Head of caudate nucleus (tissue), 42 donors: ENCODE results near the gene IVD.

Source experiments
- DNase-seq, 42 donors: peaks; one replicate each; pipeline versions ENCODE4 v3.0.0 to v3.0.0-alpha.2; 2020 to 2021; ENCODE audit warnings: mixed read lengths in 7 of 42
- intact Hi-C: fragments of 100-400 bp; cut with DNase I; formaldehyde crosslinking; loops from one replicate; pipeline ENCODE4 v1.15.0; 2022

Gene IVD

GRCh38 chr15:40430271-40430805 is 24.7 kb downstream of the IVD start:
- intact Hi-C loops, result no loop called here
- peak in 15 of 42 donors; percentile 9 to 76 (median 52) for DNase-seq

- intact Hi-C loops, result no loop called here
- no peak for DNase-seq
These were observed 29.6 kb downstream of the IVD start for GRCh38 chr15:40435023-40435709.

- intact Hi-C loops, result no loop called here
- DNase-seq, result no peak
These were observed 30.1 kb downstream of the IVD start for GRCh38 chr15:40435710-40436089.

GRCh38 chr15:40436116-40436891 is 30.7 kb downstream of the IVD start:
- intact Hi-C loops, result no loop called here
- peak in 5 of 42 donors; percentile 27 to 57 (median 51) for DNase-seq

GRCh38 chr15:40436892-40437751 is 31.5 kb downstream of the IVD start:
- DNase-seq, result no peak
- intact Hi-C loops, result no loop called here

- intact Hi-C loops, result no loop called here
- no peak for DNase-seq
These were observed 32.4 kb downstream of the IVD start for GRCh38 chr15:40437752-40438687.

GRCh38 chr15:40438712-40439111 is 33.1 kb downstream of the IVD start:
- intact Hi-C loops, result no loop called here
- DNase-seq, result no peak

GRCh38 chr15:40439461-40439959 is 33.9 kb downstream of the IVD start:
- peak in 23 of 42 donors; percentile 20 to 74 (median 45) for DNase-seq
- intact Hi-C loops, result no loop called here

GRCh38 chr15:40439960-40440742 is 34.6 kb downstream of the IVD start:
- DNase-seq, result peak in 30 of 42 donors; percentile 24 to 82 (median 46)

GRCh38 chr15:40440743-40441564 is 35.4 kb downstream of the IVD start, which contains the start of gene BAHD1:
Gene BAHD1, plus strand, starts transcription at chr15:40440953. Its CDS starts 17,512 bp downstream, at chr15:40458465.
- DNase-seq, result peak; percentile 93 to 100 (median 99)
- intact Hi-C loops, result no loop called here

More at GRCh38 chr15:40439960-40440742, 34.6 kb downstream of the IVD start:
- intact Hi-C loops, result no loop called here

- peak in 13 of 42 donors; percentile 19 to 54 (median 29) for DNase-seq
- intact Hi-C loops, result no loop called here
These were observed 36.3 kb downstream of the IVD start for GRCh38 chr15:40441565-40442531.

GRCh38 chr15:40443255-40443654 is 37.7 kb downstream of the IVD start:
- no peak for DNase-seq
- intact Hi-C loops, result no loop called here

GRCh38 chr15:40443846-40444245 is 38.3 kb downstream of the IVD start:
- intact Hi-C loops, result no loop called here

GRCh38 chr15:40444736-40445135 is 39.1 kb downstream of the IVD start:
- intact Hi-C loops, result no loop called here
- no peak for DNase-seq

More at GRCh38 chr15:40443846-40444245, 38.3 kb downstream of the IVD start:
- no peak for DNase-seq

GRCh38 chr15:40445421-40445922 is 39.9 kb downstream of the IVD start:
- intact Hi-C loops, result no loop called here
- no peak for DNase-seq
